Mesothelial cell of epicardium (in vitro differentiated cells): ENCODE data around the gene SRP14. TPM values are rescaled to one million over a fixed set of nuclear protein-coding genes. Genes with fewer than 3 reads are reported as not detected.
A peak's percentile ranks its signal among the peaks of the same experiment; 100 is the strongest.

Experiments used
- DNase-seq, 2 experiments: peaks; one replicate each; pipeline ENCODE4 v3.0.0; 2021; ENCODE audit warnings: low spot score in 2 of 2; ENCODE audit not compliant: unreplicated experiment in 2 of 2
- H3K27ac Mint-ChIP-seq: 2 replicates; pipeline ENCODE4 v1.8.0; 2021; ENCODE audit warnings: mixed read lengths
- H3K27me3 Mint-ChIP-seq: 2 replicates; pipeline ENCODE4 v1.8.0; 2021; ENCODE audit warnings: low read depth, mixed read lengths
- H3K36me3 Mint-ChIP-seq: 2 replicates; pipeline ENCODE4 v1.8.0; 2021; ENCODE audit warnings: mixed read lengths
- H3K4me1 Mint-ChIP-seq: 2 replicates; pipeline ENCODE4 v1.8.0; 2021; ENCODE audit warnings: mixed read lengths
- H3K4me3 Mint-ChIP-seq: 2 replicates; pipeline ENCODE4 v1.8.0; 2021; ENCODE audit warnings: mild to moderate bottlenecking, moderate library complexity, mixed read lengths
- H3K9me3 Mint-ChIP-seq: 2 replicates; pipeline ENCODE4 v1.8.0; 2021; ENCODE audit warnings: mixed read lengths
- total RNA-seq: library from RNA; stranded (reverse); gene quantifications from 3 replicates; pipeline ENCODE4 v1.2.1, GENCODE V29; 2021
- TF ChIP-seq, protein P1 (sequence below): fragments of 200-600 bp; sonication (generic); IDR thresholded peaks from one replicate; pipeline ENCODE4 v1.5.0; 2021; ENCODE audit warnings: antibody characterized with exemption; ENCODE audit not compliant: unreplicated experiment

Gene SRP14
- total RNA-seq, 1 donor from 2014 or later, result 198 TPM

DNA sequence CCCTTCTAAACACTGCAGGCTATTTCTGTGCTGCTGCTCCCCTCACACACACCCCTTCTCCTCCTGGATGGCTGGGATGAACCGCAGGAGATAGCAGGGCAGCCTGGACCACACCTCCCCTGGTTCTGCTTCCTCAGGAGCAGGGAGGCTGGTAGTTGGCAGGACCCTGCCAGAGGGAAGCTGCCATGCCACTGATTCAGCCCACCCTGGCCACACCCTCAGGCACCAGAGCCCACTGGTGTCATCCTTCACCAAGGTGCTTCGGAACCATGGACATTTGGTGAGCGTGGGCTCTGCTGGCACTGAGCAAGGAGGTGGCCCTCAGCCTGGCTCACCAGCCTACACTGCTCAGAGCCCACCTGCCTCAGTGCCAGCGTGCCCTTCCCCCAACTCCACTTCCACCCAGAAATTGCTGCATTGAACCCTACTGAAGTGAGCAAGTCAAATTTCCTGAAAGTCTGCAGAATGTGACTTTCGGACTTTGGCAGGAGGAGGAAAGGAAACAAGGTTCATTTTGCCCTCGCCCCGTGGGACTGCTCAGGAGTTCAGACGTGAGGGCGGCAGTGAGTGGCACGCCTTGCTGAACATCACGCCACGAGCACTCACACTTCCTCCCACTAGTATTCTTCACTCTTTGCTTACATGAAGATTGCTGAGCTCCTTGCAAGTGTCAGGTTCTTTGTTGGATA is 43.4 kb upstream of the SRP14 start:
- Mint-ChIP-seq H3K4me3 (peak overlapping the region; percentile 60), H3K27ac (peak overlapping the region; percentile 95), H3K27me3 (no peaks in the 10 kb centered on the region), H3K9me3 (no peaks in the 10 kb centered on the region), H3K36me3 (no peaks in the 10 kb centered on the region), H3K4me1 (peaks cover 67% of the 10 kb centered on the region)
- DNase-seq, result no peak
- TF ChIP-seq, protein P1, sequence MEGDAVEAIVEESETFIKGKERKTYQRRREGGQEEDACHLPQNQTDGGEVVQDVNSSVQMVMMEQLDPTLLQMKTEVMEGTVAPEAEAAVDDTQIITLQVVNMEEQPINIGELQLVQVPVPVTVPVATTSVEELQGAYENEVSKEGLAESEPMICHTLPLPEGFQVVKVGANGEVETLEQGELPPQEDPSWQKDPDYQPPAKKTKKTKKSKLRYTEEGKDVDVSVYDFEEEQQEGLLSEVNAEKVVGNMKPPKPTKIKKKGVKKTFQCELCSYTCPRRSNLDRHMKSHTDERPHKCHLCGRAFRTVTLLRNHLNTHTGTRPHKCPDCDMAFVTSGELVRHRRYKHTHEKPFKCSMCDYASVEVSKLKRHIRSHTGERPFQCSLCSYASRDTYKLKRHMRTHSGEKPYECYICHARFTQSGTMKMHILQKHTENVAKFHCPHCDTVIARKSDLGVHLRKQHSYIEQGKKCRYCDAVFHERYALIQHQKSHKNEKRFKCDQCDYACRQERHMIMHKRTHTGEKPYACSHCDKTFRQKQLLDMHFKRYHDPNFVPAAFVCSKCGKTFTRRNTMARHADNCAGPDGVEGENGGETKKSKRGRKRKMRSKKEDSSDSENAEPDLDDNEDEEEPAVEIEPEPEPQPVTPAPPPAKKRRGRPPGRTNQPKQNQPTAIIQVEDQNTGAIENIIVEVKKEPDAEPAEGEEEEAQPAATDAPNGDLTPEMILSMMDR, result no peak

DNA sequence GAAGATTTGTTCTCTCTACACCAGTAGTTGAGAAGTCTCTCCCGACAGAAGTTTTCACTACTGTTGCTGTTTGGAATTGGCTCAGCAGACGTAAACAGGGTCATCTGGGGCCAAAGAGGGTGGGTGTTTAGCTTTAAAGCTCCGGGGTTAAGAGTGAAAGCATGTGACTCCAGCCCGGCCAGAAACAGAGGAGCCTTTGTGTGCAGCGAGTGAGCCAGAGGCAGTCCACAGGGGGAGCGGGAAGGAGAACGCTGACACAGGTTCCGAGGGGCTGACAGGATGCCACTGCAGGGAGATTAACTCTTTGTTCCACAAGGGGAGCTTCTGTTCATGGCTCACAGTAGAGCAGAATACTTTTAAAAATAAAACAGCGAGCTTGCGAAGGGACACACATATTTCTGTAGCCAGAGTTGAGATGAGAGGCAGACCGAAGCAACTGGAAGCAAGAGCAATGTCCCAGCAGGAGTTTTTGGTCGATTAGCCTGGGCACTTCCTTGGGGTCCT is 42.8 kb upstream of the SRP14 start:
- Mint-ChIP-seq H3K27me3 (no peaks in the 10 kb centered on the region), H3K36me3 (no peaks in the 10 kb centered on the region), H3K4me1 (peaks cover 62% of the 10 kb centered on the region), H3K27ac (peak overlapping the region; percentile 95), H3K9me3 (no peaks in the 10 kb centered on the region), H3K4me3 (peak overlapping the region; percentile 60)
- DNase-seq, result no peak
- TF ChIP-seq, protein P1, result no peak

DNA sequence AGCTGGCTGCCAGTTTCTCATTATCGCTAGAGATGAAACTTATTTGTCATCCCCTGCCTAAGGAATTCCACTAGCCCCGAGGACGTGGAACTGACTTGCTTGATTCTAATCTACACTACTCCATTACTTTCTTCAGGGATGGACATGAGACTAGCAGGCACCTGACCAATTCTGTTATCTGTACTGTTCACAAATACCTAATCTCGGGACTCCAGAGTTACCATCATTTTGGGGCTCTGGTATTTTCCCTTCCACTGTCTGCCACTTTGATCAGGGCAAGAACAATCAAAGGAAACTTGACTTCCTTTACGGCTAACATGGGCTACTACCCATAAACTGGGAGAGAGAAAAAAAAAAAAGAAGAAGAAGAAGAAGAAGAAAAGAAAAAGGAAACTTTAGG is 41.9 kb upstream of the SRP14 start:
- Mint-ChIP-seq H3K27me3 (no peaks in the 10 kb centered on the region), H3K36me3 (no peaks in the 10 kb centered on the region), H3K27ac (peak overlapping the region; percentile 85)

DNA sequence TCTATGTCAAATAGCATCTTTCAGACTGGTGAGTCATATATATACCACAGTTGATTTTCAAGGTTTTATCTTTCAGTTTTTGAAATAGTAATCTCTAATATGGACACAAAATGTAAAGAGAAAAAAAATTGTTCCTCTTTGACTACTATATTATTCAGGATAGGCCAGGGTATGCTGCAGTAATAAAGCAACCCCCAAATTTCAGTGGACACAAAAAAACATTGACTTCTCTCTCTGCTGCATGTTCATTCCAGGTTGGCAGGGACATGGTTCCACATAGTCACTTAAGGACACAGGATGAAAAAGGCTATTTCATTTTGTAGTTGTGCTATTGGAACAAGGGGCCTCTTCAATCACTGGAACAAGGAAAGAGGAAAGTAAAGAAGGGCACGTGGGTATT is 41.1 kb upstream of the SRP14 start:
- Mint-ChIP-seq H3K27ac (peak overlapping the region; percentile 85), H3K27me3 (no peaks in the 10 kb centered on the region), H3K4me3 (no peak overlapping the region), H3K4me1 (peaks cover 58% of the 10 kb centered on the region), H3K9me3 (no peaks in the 10 kb centered on the region), H3K36me3 (no peaks in the 10 kb centered on the region)
- TF ChIP-seq, protein P1, result no peak
- no peak for DNase-seq

More for the DNA sequence above, 41.9 kb upstream of the SRP14 start:
- peaks cover 57% of the 10 kb centered on the region for H3K4me1 Mint-ChIP-seq
- no peaks in the 10 kb centered on the region for H3K9me3 Mint-ChIP-seq
- TF ChIP-seq, protein P1, result no peak
- H3K4me3 Mint-ChIP-seq, result peak overlapping the region; percentile 39
- no peak for DNase-seq

DNA sequence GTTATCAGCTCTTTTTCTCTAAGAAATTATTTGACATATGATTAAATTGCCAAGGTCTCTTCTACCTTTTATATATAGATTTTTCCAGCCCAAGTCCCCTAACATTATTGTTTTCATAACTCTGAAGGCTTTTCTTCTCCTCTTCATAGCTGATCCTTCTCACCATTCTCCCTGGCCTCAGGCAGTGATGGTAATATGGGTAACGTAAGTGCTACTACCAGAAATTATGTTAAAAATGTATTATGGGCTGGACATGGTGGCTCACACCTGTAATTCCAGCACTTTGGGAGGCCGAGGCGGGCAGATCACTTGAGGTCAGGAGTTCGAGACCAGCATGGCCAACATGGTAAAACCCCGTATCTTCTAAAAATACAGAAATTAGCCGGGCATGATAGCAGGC is 40.5 kb upstream of the SRP14 start:
- TF ChIP-seq, protein P1, result no peak
- no peak overlapping the region for H3K27ac Mint-ChIP-seq
- H3K4me1 Mint-ChIP-seq, result peaks cover 54% of the 10 kb centered on the region
- H3K4me3 Mint-ChIP-seq, result no peak overlapping the region
- no peaks in the 10 kb centered on the region for H3K9me3 Mint-ChIP-seq
- DNase-seq, result no peak
- no peaks in the 10 kb centered on the region for H3K27me3 Mint-ChIP-seq
- no peaks in the 10 kb centered on the region for H3K36me3 Mint-ChIP-seq
